Activated CD4-positive, alpha-beta memory T cell treated with anti-CD3 and anti-CD28 coated beads for 36 hours (primary cell): ENCODE measurements around the gene TGFB1I1. TPM values are rescaled to one million over a fixed set of nuclear protein-coding genes. Genes with fewer than 3 reads are reported as not detected.

ENCODE experiments used
- CTCF ChIA-PET: fragments of 350-600 bp; sonication (Branson Sonifier 250); formaldehyde crosslinking; loops from one replicate; lab custom pipeline; 2021; ENCODE audit warnings: antibody characterized with exemption, inconsistent platforms; lab: Charles Lee
- POLR2A ChIA-PET: fragments of 350-600 bp; sonication (Branson Sonifier 250); formaldehyde crosslinking; loops from one replicate; lab custom pipeline; 2021; ENCODE audit warnings: antibody characterized with exemption; lab: Charles Lee
- DNase-seq: peaks from one replicate; pipeline ENCODE4 v3.0.0-alpha.2; 2020
- H3K27ac Mint-ChIP-seq: one replicate; pipeline ENCODE4 v1.8.0; 2021; ENCODE audit warnings: mixed read lengths
- H3K27me3 Mint-ChIP-seq: one replicate; pipeline ENCODE4 v1.8.0; 2021; ENCODE audit warnings: mixed read lengths
- H3K36me3 Mint-ChIP-seq: one replicate; pipeline ENCODE4 v1.8.0; 2021; ENCODE audit warnings: mixed read lengths
- H3K4me1 Mint-ChIP-seq: one replicate; pipeline ENCODE4 v1.8.0; 2021; ENCODE audit warnings: low read depth, mixed read lengths
- H3K4me3 Mint-ChIP-seq: one replicate; pipeline ENCODE4 v1.8.0; 2021; ENCODE audit warnings: mild to moderate bottlenecking, mixed read lengths
- H3K9me3 Mint-ChIP-seq: one replicate; pipeline ENCODE4 v1.8.0; 2021; ENCODE audit warnings: mixed read lengths
- intact Hi-C: fragments of 100-400 bp; cut with micrococcal nuclease; formaldehyde crosslinking; loops from one replicate; pipeline ENCODE4 v1.15.1; 2023
- total RNA-seq, 2 experiments: library from RNA; stranded (reverse); gene quantifications; one replicate each; pipeline ENCODE4 v1.2.3, GENCODE V29; 2021

The TGFB1I1 gene
- total RNA-seq, 2 experiments from 2014 or later: 0.80 to 1.1 TPM

GRCh38 chr16:31453255-31454204 is 18.4 kb upstream of the TGFB1I1 start:
- no peaks in the 10 kb centered on the region for H3K9me3 Mint-ChIP-seq
- intact Hi-C loops: no loop called here
- no peak for DNase-seq
- CTCF ChIA-PET: interaction anchor here (3.2 kb wide), 1 partner anchor 10 kb away, joined by 16 read pairs; the partner anchor contains the start of gene ZNF843
- no peak overlapping the region for H3K4me3 Mint-ChIP-seq
- H3K4me1 Mint-ChIP-seq: peaks cover 44% of the 10 kb centered on the region
- H3K27ac Mint-ChIP-seq: no peak overlapping the region
- POLR2A ChIA-PET: no interaction called here
- H3K36me3 Mint-ChIP-seq: peaks cover 13% of the 10 kb centered on the region
- H3K27me3 Mint-ChIP-seq: no peaks in the 10 kb centered on the region

GRCh38 chr16:31455601-31456314 is 16.2 kb upstream of the TGFB1I1 start:
- ChIA-PET CTCF (interaction anchor here (0.6 to 3.4 kb wide), 8 partner anchors 13 to 413 kb away, joined by 3 to 17 read pairs (median 5); partner anchors contain the start of gene ZNF843), POLR2A (interaction anchor here (0.9 to 2.3 kb wide), 2 partner anchors 13 to 257 kb away, joined by 3 to 6 read pairs; partner anchors contain the start of gene ZNF843)
- Mint-ChIP-seq H3K36me3 (peaks cover 13% of the 10 kb centered on the region), H3K4me3 (peak overlapping the region; percentile 41), H3K4me1 (peaks cover 52% of the 10 kb centered on the region), H3K27ac (peak overlapping the region; percentile 23), H3K27me3 (no peaks in the 10 kb centered on the region), H3K9me3 (no peaks in the 10 kb centered on the region)
- DNase-seq: peak; percentile 58
- intact Hi-C loops: loop anchor here (5.0 kb wide), 2 partner anchors 262 to 798 kb away; partner anchors contain the start of gene FBRS

DNA sequence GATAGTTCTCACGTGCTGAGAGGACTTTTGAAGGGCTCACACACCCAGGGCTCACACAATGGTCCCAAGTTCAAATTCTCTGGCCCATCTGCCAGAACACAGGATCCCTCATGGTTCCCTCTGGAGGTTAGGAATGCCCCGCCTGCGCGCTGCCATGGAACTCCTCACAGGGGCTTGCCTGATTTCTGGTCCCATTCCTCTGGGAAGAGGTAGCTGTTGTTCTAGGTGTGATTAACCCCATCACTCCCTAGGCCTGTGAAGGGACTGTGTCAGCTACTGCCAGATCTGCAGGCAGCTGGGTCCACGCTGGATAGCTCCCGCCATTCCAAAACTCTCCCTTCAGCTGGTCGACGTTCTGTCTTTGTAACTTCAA is 15.0 kb upstream of the TGFB1I1 start:
- POLR2A ChIA-PET: interaction anchor here (2.3 kb wide), 1 partner anchor 14 kb away, joined by 6 read pairs; the partner anchor contains the start of gene ZNF843
- no peak overlapping the region for H3K27ac Mint-ChIP-seq

DNA sequence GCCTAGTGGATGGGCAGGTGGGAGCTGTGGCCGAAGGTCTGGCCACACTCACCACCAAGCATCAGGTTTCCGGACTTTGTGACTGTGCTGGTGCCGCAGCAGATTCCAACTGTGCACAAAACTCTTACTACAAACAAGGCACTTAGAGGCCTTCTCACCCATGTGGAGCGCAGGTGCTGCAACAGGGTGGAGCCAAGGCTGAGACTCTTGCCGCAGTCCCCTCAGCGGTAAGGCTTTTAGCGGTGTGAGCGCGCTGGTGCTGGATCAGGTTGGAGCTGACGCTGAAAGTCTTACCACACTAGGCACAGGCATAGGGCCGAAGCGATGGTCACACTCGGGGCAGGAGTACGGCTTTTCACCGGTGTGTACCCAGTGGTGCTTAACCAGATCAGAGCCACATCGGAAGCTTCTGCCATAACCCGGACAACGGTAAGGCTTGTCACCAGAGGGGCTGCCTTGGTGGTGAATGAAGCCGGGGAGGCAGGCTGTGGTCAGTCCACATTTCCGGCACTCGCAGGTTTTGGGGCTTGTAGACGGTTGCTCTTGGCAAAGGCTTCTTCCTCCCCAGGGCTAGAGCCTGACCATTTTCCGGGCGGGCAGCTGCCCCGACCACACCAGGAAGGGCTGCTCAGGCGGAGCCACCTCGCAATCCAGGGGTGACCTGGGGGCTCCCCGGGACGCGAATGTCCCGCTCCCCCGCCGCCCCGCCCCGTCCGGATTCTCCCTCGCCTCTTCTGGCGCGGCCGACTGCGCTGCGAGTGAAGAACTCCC is 13.7 kb upstream of the TGFB1I1 start:
- Mint-ChIP-seq H3K27me3 (no peaks in the 10 kb centered on the region), H3K36me3 (peaks cover 13% of the 10 kb centered on the region), H3K4me1 (peaks cover 53% of the 10 kb centered on the region), H3K4me3 (peak overlapping the region; percentile 83), H3K27ac (peak overlapping the region; percentile 94), H3K9me3 (no peaks in the 10 kb centered on the region)
- ChIA-PET CTCF (interaction anchor here (0.9 to 4.1 kb wide), 11 partner anchors 15 to 505 kb away, joined by 3 to 41 read pairs (median 6); partner anchors contain the start of genes RUSF1 and ZNF843), POLR2A (interaction anchor here (0.9 to 3.8 kb wide), 11 partner anchors 14 to 419 kb away, joined by 3 to 18 read pairs (median 4); partner anchors contain the start of genes FUS, RUSF1 and ZNF267)
- intact Hi-C loops: loop anchor here (2.0 to 5.0 kb wide), 3 partner anchors 243 to 801 kb away; partner anchors contain the start of gene FBRS
- DNase-seq: peak; percentile 72

More for the DNA sequence above, 15.0 kb upstream of the TGFB1I1 start:
- peaks cover 53% of the 10 kb centered on the region for H3K4me1 Mint-ChIP-seq
- H3K9me3 Mint-ChIP-seq: no peaks in the 10 kb centered on the region
- CTCF ChIA-PET: interaction anchor here (1.4 to 3.4 kb wide), 5 partner anchors 14 to 412 kb away, joined by 5 to 17 read pairs (median 11); partner anchors contain the start of gene ZNF843
- peak overlapping the region; percentile 26 for H3K4me3 Mint-ChIP-seq
- H3K36me3 Mint-ChIP-seq: peaks cover 13% of the 10 kb centered on the region
- H3K27me3 Mint-ChIP-seq: no peaks in the 10 kb centered on the region
- no peak for DNase-seq
- intact Hi-C loops: loop anchor here (5.0 kb wide), 2 partner anchors 260 to 800 kb away; partner anchors contain the start of gene FBRS

- DNase-seq: peak; percentile 98
- CTCF ChIA-PET: interaction anchor here (1.0 to 4.1 kb wide), 12 partner anchors 11 to 505 kb away, joined by 3 to 41 read pairs (median 9); partner anchors contain the start of genes RUSF1 and ZNF843
- Mint-ChIP-seq H3K27ac (peak within 1 kb of the TSS; percentile 94), H3K4me1 (peaks cover 48% of the 10 kb centered on the region), H3K36me3 (peaks cover 13% of the 10 kb centered on the region), H3K4me3 (peak within 1 kb of the TSS; percentile 87), H3K27me3 (no peaks in the 10 kb centered on the region), H3K9me3 (no peaks in the 10 kb centered on the region)
- POLR2A ChIA-PET: interaction anchor here (0.7 to 3.8 kb wide), 14 partner anchors 15 to 418 kb away, joined by 3 to 18 read pairs (median 4); partner anchors contain the start of genes FUS, ZNF267, ZNF646 and ZNF668
- intact Hi-C loops: loop anchor here (1.0 to 5.0 kb wide), 7 partner anchors 242 to 802 kb away; partner anchors contain the start of genes FBRS, ZNF646 and ZNF668
Observed at GRCh38 chr16:31458844-31459686, 12.9 kb upstream of the TGFB1I1 start, which contains the start of gene ARMC5. Gene ARMC5, plus strand, starts transcription at chr16:31459501. Its CDS starts 24 bp downstream, at chr16:31459525.

DNA sequence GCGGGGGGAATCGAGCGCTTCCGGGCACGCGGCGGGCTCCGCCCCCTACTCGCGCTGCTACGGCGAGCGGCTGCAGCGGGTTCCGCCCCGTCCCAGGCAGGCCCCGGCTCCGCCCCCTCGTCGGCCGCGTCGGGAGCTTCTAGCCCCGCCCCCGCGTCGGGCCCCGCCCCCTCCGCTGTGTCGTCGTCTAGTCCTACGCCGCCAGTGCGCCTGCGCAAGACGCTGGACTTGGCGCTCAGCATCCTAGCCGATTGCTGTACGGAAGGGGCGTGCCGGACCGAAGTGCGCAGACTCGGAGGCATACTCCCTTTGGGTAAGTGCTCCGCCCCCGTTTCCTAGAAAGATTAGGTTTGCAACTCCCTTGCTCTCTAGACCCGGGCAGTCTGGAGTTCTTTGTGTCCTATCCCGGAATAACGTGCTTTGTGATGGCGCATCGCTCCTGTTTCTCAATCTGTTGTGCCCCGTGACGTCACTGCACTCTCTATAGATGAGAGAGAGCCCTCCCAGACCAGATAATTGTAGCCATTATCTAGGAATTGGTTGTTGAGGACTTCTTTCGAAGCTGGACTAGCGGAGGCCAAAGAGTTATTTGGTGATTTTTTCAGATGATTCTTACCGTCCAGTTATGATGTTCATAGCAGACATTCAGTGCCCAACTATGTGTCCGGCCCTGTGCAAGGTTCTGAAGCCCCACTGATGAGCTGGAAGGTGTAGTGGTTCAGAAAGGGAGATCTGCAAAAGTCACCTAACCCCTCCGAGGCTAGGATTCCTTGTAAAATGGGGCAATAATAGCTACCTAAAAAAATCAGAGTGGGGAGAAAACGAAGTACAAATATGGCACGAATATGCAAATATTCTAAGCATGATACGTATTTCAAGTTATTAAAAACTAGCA is 12.0 kb upstream of the TGFB1I1 start:
- ChIA-PET POLR2A (interaction anchor here (0.6 to 3.8 kb wide), 15 partner anchors 16 to 417 kb away, joined by 3 to 18 read pairs (median 4); partner anchors contain the start of genes FUS, RUSF1, ZNF267 and ZNF646), CTCF (interaction anchor here (0.6 to 4.1 kb wide), 32 partner anchors 8 to 506 kb away, joined by 3 to 41 read pairs (median 4); partner anchors contain the start of genes RUSF1 and ZNF843)
- Mint-ChIP-seq H3K9me3 (no peaks in the 10 kb centered on the region), H3K4me1 (peaks cover 44% of the 10 kb centered on the region), H3K27me3 (no peaks in the 10 kb centered on the region), H3K27ac (peak overlapping the region; percentile 94), H3K36me3 (peaks cover 14% of the 10 kb centered on the region), H3K4me3 (peak overlapping the region; percentile 87)
- DNase-seq: peak; percentile 100
- intact Hi-C loops: loop anchor here (1.0 to 5.0 kb wide), 9 partner anchors 17 to 803 kb away; partner anchors contain the start of genes FBRS, RUSF1, ZNF646 and ZNF668

- Mint-ChIP-seq H3K4me1 (peaks cover 38% of the 10 kb centered on the region), H3K9me3 (no peaks in the 10 kb centered on the region), H3K4me3 (peak overlapping the region; percentile 87), H3K36me3 (peaks cover 15% of the 10 kb centered on the region), H3K27ac (peak overlapping the region; percentile 91), H3K27me3 (no peaks in the 10 kb centered on the region)
- ChIA-PET POLR2A (interaction anchor here (0.6 to 3.8 kb wide), 8 partner anchors 16 to 417 kb away, joined by 3 to 18 read pairs (median 4); partner anchors contain the start of genes RUSF1 and ZNF267), CTCF (interaction anchor here (0.6 to 4.1 kb wide), 30 partner anchors 9 to 507 kb away, joined by 3 to 41 read pairs (median 4); partner anchors contain the start of genes RUSF1 and ZNF843)
- intact Hi-C loops: loop anchor here (1.0 kb wide), 2 partner anchors 17 to 48 kb away; partner anchors contain the start of gene RUSF1
- no peak for DNase-seq
Observed at GRCh38 chr16:31460582-31461002, 11.4 kb upstream of the TGFB1I1 start.

GRCh38 chr16:31461201-31461920 is 10.6 kb upstream of the TGFB1I1 start:
- intact Hi-C loops: no loop called here
- H3K4me1 Mint-ChIP-seq: peaks cover 32% of the 10 kb centered on the region
- no peak for DNase-seq

More at GRCh38 chr16:31461201-31461920, 10.6 kb upstream of the TGFB1I1 start:
- Mint-ChIP-seq H3K9me3 (no peaks in the 10 kb centered on the region), H3K27ac (peak overlapping the region; percentile 60), H3K27me3 (no peaks in the 10 kb centered on the region), H3K36me3 (peaks cover 16% of the 10 kb centered on the region), H3K4me3 (no peak overlapping the region)
- ChIA-PET CTCF (interaction anchor here (0.8 to 4.1 kb wide), 23 partner anchors 8 to 507 kb away, joined by 3 to 41 read pairs (median 5); partner anchors contain the start of genes RUSF1 and ZNF843), POLR2A (interaction anchor here (0.6 to 3.8 kb wide), 4 partner anchors 15 to 416 kb away, joined by 3 to 15 read pairs (median 6); partner anchors contain the start of gene RUSF1)
